MM.1S (cell line): ENCODE measurements around the gene NXPH1.

Experiments used
- DNase-seq: peaks from one replicate; pipeline ENCODE4 v3.0.0-alpha.2; 2015
- H2AFZ ChIP-seq: fragments of 300-600 bp; sonication (generic); 2 replicates; pipeline ENCODE4 v1.6.0; 2016; ENCODE audit warnings: antibody characterized with exemption, low read length
- H3F3A ChIP-seq: fragments of 300-600 bp; sonication (generic); 2 replicates; pipeline ENCODE4 v1.6.1; 2016; ENCODE audit warnings: mild to moderate bottlenecking, antibody characterized with exemption, low read length, moderate library complexity, mixed read lengths; ENCODE audit not compliant: insufficient read depth
- H3K27ac ChIP-seq: fragments of 300-600 bp; sonication (generic); 2 replicates; pipeline ENCODE4 v1.5.1; 2016; ENCODE audit warnings: mild to moderate bottlenecking, low read length
- H3K27me3 ChIP-seq: fragments of 300-600 bp; sonication (generic); replicated peaks from 2 replicates; pipeline ENCODE4 v1.6.0; 2016; ENCODE audit warnings: low read length; ENCODE audit not compliant: insufficient read depth
- H3K36me3 ChIP-seq: fragments of 300-600 bp; sonication (generic); replicated peaks from 2 replicates; pipeline ENCODE4 v1.6.1; 2016; ENCODE audit warnings: mild to moderate bottlenecking, low read length, mixed read lengths; ENCODE audit not compliant: insufficient read depth
- H3K4me1 ChIP-seq: fragments of 300-600 bp; sonication (generic); 2 replicates; pipeline ENCODE4 v1.6.1; 2016; ENCODE audit warnings: low read length, mixed read lengths
- H3K4me2 ChIP-seq: fragments of 300-600 bp; sonication (generic); 2 replicates; pipeline ENCODE4 v1.6.0; 2016; ENCODE audit warnings: low read depth, low read length
- H3K4me3 ChIP-seq: fragments of 300-600 bp; sonication (generic); 2 replicates; pipeline ENCODE4 v1.5.1; 2016; ENCODE audit warnings: low read length, mixed read lengths
- H3K79me2 ChIP-seq: fragments of 300-600 bp; sonication (generic); 2 replicates; pipeline ENCODE4 v1.6.1; 2016; ENCODE audit warnings: mixed run types, low read length, mixed read lengths
- H3K9ac ChIP-seq: fragments of 300-600 bp; sonication (generic); 2 replicates; pipeline ENCODE4 v1.6.1; 2016; ENCODE audit warnings: low read length, mixed read lengths
- H3K9me2 ChIP-seq: fragments of 300-600 bp; sonication (generic); replicated peaks from 2 replicates; pipeline ENCODE4 v1.6.1; 2016; ENCODE audit warnings: mild to moderate bottlenecking, low read length, mixed read lengths; ENCODE audit not compliant: insufficient read depth
- H3K9me3 ChIP-seq: fragments of 300-600 bp; sonication (generic); replicated peaks from 2 replicates; pipeline ENCODE4 v1.6.1; 2016; ENCODE audit warnings: mild to moderate bottlenecking, low read length, mixed read lengths; ENCODE audit not compliant: insufficient read depth
- H4K20me1 ChIP-seq: fragments of 300-600 bp; sonication (generic); 2 replicates; pipeline ENCODE4 v1.6.1; 2016; ENCODE audit warnings: mild to moderate bottlenecking, low read length, moderate library complexity, mixed read lengths; ENCODE audit not compliant: insufficient read depth
- EZH2 ChIP-seq: fragments of 300-600 bp; sonication (generic); optimal IDR thresholded peaks from 2 replicates; pipeline ENCODE3; 2017; ENCODE audit warnings: low read depth, mild to moderate bottlenecking, antibody characterized with exemption, low read length, mixed read lengths
- EZH2phosphoT487 ChIP-seq: fragments of 300-600 bp; sonication (generic); IDR thresholded peaks from 2 replicates; pipeline ENCODE4 v1.6.1; 2018; ENCODE audit warnings: antibody characterized with exemption, low read length
- TF ChIP-seq, protein P1 (sequence below): fragments of 300-600 bp; sonication (generic); IDR thresholded peaks from 2 replicates; pipeline ENCODE4 v1.5.1; 2016; ENCODE audit warnings: antibody characterized with exemption, low read length, mixed read lengths

Gene NXPH1

DNA sequence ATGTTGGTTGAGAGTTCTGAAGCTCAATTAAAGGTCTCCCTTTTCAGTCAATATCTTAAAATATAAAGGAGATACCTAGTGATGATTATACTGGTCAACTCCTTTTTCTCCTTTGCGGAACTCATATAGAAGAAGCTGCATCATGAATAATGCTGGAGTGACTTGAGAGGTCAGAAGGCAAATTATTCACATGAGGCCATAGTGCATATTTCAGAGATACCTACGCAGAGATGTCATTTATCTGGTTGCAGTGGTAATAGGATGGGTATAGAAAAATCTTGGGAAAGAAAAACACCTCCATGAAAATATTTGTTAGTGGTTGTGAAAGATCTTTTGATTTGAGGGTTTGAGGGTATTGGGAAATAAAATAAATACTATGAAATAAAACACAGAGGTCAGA is 47.7 kb downstream of the NXPH1 start:
- H3K4me2 ChIP-seq = no peak overlapping the region
- H3K27ac ChIP-seq = no peak overlapping the region
- TF ChIP-seq EZH2phosphoT487 (no peak), EZH2 (no peak)
- TF ChIP-seq, protein P1, sequence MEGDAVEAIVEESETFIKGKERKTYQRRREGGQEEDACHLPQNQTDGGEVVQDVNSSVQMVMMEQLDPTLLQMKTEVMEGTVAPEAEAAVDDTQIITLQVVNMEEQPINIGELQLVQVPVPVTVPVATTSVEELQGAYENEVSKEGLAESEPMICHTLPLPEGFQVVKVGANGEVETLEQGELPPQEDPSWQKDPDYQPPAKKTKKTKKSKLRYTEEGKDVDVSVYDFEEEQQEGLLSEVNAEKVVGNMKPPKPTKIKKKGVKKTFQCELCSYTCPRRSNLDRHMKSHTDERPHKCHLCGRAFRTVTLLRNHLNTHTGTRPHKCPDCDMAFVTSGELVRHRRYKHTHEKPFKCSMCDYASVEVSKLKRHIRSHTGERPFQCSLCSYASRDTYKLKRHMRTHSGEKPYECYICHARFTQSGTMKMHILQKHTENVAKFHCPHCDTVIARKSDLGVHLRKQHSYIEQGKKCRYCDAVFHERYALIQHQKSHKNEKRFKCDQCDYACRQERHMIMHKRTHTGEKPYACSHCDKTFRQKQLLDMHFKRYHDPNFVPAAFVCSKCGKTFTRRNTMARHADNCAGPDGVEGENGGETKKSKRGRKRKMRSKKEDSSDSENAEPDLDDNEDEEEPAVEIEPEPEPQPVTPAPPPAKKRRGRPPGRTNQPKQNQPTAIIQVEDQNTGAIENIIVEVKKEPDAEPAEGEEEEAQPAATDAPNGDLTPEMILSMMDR = no peak
- no peaks in the 10 kb centered on the region for H4K20me1 ChIP-seq
- no peaks in the 10 kb centered on the region for H3K79me2 ChIP-seq
- no peak overlapping the region for H3K9ac ChIP-seq
- H3K36me3 ChIP-seq = no peaks in the 10 kb centered on the region
- H3K9me3 ChIP-seq = no peaks in the 10 kb centered on the region
- no peak overlapping the region for H3K4me3 ChIP-seq
- no peaks in the 10 kb centered on the region for H3K27me3 ChIP-seq
- H3F3A ChIP-seq = no peaks in the 10 kb centered on the region
- no peaks in the 10 kb centered on the region for H3K4me1 ChIP-seq
- DNase-seq = no peak
- no peak overlapping the region for H2AFZ ChIP-seq
- H3K9me2 ChIP-seq = no peaks in the 10 kb centered on the region

- H3K9ac ChIP-seq = no peak overlapping the region
- no peaks in the 10 kb centered on the region for H3K27me3 ChIP-seq
- H3K27ac ChIP-seq = no peak overlapping the region
- H3F3A ChIP-seq = no peaks in the 10 kb centered on the region
- H4K20me1 ChIP-seq = no peaks in the 10 kb centered on the region
- H3K9me2 ChIP-seq = no peaks in the 10 kb centered on the region
- H3K4me1 ChIP-seq = no peaks in the 10 kb centered on the region
- H3K36me3 ChIP-seq = no peaks in the 10 kb centered on the region
- no peak for DNase-seq
- no peak overlapping the region for H3K4me3 ChIP-seq
- no peak overlapping the region for H2AFZ ChIP-seq
- no peak overlapping the region for H3K4me2 ChIP-seq
- no peaks in the 10 kb centered on the region for H3K9me3 ChIP-seq
- H3K79me2 ChIP-seq = no peaks in the 10 kb centered on the region
- TF ChIP-seq, protein P1 = no peak
- TF ChIP-seq EZH2 (no peak), EZH2phosphoT487 (no peak)
Measured at GRCh38 chr7:8481752-8482446, 48.5 kb downstream of the NXPH1 start.

DNA sequence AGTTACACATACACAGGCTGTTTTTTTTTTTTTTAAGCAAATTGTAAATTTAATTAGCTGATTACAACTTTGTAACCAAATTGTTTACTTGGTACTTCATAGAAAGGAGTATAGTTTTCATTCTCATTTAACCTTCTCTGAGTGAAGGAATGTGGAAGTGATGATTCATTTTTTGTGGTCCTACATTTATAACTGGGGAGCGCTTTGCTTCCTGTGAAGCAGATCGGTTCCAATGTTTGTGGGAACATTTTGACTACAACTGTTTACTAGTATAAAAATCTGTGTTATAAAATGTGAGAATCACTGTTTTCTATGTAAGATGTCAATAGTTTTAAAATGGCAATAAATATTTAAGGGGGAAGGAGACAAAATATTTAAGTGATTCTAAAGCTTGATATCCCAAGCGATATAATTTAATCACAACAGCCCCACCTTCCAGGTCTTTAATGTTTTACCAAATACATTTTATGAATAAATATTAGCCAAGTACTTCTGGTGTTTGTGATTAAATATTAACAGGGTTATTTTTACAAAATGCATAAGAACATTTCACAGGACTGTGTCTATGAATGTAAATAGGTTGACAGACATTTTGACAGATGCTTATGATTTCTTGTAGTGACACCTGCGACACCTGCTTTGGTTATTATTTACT is 57.1 kb downstream of the NXPH1 start:
- no peaks in the 10 kb centered on the region for H3K4me1 ChIP-seq
- no peaks in the 10 kb centered on the region for H3K9me3 ChIP-seq
- DNase-seq = no peak
- no peak overlapping the region for H2AFZ ChIP-seq
- H3K9ac ChIP-seq = no peak overlapping the region
- no peaks in the 10 kb centered on the region for H3F3A ChIP-seq
- TF ChIP-seq EZH2phosphoT487 = no peak
- no peak for TF ChIP-seq EZH2
- TF ChIP-seq, protein P1 = no peak
- H3K9me2 ChIP-seq = no peaks in the 10 kb centered on the region
- H3K27me3 ChIP-seq = no peaks in the 10 kb centered on the region
- H4K20me1 ChIP-seq = no peaks in the 10 kb centered on the region
- no peak overlapping the region for H3K4me2 ChIP-seq
- no peaks in the 10 kb centered on the region for H3K79me2 ChIP-seq
- H3K36me3 ChIP-seq = no peaks in the 10 kb centered on the region
- no peak overlapping the region for H3K4me3 ChIP-seq
- H3K27ac ChIP-seq = no peak overlapping the region
